Epithelial cell of proximal tubule (primary cell): ENCODE data around the gene RNF217. TPM values are rescaled to one million over a fixed set of nuclear protein-coding genes. Genes with fewer than 3 reads are reported as not detected.

Experiments
- DNase-seq: peaks from one replicate; pipeline ENCODE4 v3.0.0-alpha.2; 2011; ENCODE audit warnings: low read depth
- H3K4me3 ChIP-seq: 2 replicates; pipeline ENCODE4 v1.5.1; 2011; ENCODE audit warnings: low read depth, mild to moderate bottlenecking, low read length
- CTCF ChIP-seq: conservative IDR thresholded peaks from 2 replicates; pipeline ENCODE4 v1.5.1; 2012; ENCODE audit warnings: low read depth, mild to moderate bottlenecking, low read length
- total RNA-seq: library from RNA; depleted of rRNA; stranded (reverse); fragments of >200 nt; gene quantifications from 2 replicates; pipeline ENCODE4 v1.2.3, GENCODE V29; 2015

RNF217 gene
- total RNA-seq, 1 donor from 2014 or later: 12.6 TPM

- TF ChIP-seq CTCF: no peak
- DNase-seq: no peak
- no peak overlapping the region for H3K4me3 ChIP-seq
Observed at GRCh38 chr6:124979294-124979678, 17.0 kb downstream of the RNF217 start.

GRCh38 chr6:124982669-124983068 is 20.4 kb downstream of the RNF217 start:
- no peak for TF ChIP-seq CTCF
- DNase-seq: no peak
- H3K4me3 ChIP-seq: no peak overlapping the region

- H3K4me3 ChIP-seq: no peak overlapping the region
- TF ChIP-seq CTCF: no peak
- no peak for DNase-seq
Observed at GRCh38 chr6:124983383-124984083, 21.3 kb downstream of the RNF217 start.

GRCh38 chr6:124984668-124985338 is 22.6 kb downstream of the RNF217 start:
- DNase-seq: no peak
- no peak overlapping the region for H3K4me3 ChIP-seq
- no peak for TF ChIP-seq CTCF

GRCh38 chr6:124986164-124986563 is 23.9 kb downstream of the RNF217 start:
- no peak for TF ChIP-seq CTCF
- H3K4me3 ChIP-seq: no peak overlapping the region
- no peak for DNase-seq

- no peak for DNase-seq
- no peak overlapping the region for H3K4me3 ChIP-seq
- no peak for TF ChIP-seq CTCF
Observed at GRCh38 chr6:124987291-124987690, 25.1 kb downstream of the RNF217 start.
